ENCODE measurements around the gene LETMD1.

The LETMD1 gene

GRCh38 chr12:51025836-51026638 lies 22.1 kb upstream of the LETMD1 start, which contains the start of gene SLC11A2:
Gene SLC11A2 (minus strand): TSS chr12:51026384. CDS start chr12:51010728, 15,656 bp downstream.
- peak; percentile 98 for DNase-seq

- no peak for DNase-seq
These were observed 20.7 kb upstream of the LETMD1 start for GRCh38 chr12:51027342-51027835.

- DNase-seq, result peak; percentile 46
These were observed 19.9 kb upstream of the LETMD1 start for GRCh38 chr12:51028126-51028812.

GRCh38 chr12:51028813-51029150 lies 19.3 kb upstream of the LETMD1 start:
- DNase-seq, result no peak

GRCh38 chr12:51033048-51033447 lies 15.1 kb upstream of the LETMD1 start:
- no peak for DNase-seq

GRCh38 chr12:51033457-51034089 lies 14.6 kb upstream of the LETMD1 start:
- no peak for DNase-seq

GRCh38 chr12:51036279-51036678 lies 11.8 kb upstream of the LETMD1 start:
- no peak for DNase-seq

- no peak for DNase-seq
These were observed 629 bp downstream of the LETMD1 start for GRCh38 chr12:51048661-51049251.

GRCh38 chr12:51049525-51049924 lies 1.4 kb downstream of the LETMD1 start:
- no peak for DNase-seq

- DNase-seq, result no peak
These were observed 3.7 kb downstream of the LETMD1 start for GRCh38 chr12:51051787-51052186.

GRCh38 chr12:51055060-51055459 lies 6.9 kb downstream of the LETMD1 start:
- no peak for DNase-seq

GRCh38 chr12:51056242-51056641 lies 8.1 kb downstream of the LETMD1 start:
- DNase-seq, result no peak

GRCh38 chr12:51059086-51059485 lies 11.0 kb downstream of the LETMD1 start:
- DNase-seq, result no peak

- DNase-seq, result no peak
These were observed 14.7 kb downstream of the LETMD1 start for GRCh38 chr12:51062631-51063397.

- no peak for DNase-seq
These were observed 17.4 kb downstream of the LETMD1 start for GRCh38 chr12:51065530-51065929.

GRCh38 chr12:51067229-51067628 lies 19.1 kb downstream of the LETMD1 start:
- no peak for DNase-seq

- no peak for DNase-seq
These were observed 19.6 kb downstream of the LETMD1 start for GRCh38 chr12:51067771-51068170.

GRCh38 chr12:51070004-51070403 lies 21.9 kb downstream of the LETMD1 start:
- peak; percentile 21 for DNase-seq

- DNase-seq, result peak; percentile 38
These were observed 23.5 kb downstream of the LETMD1 start for GRCh38 chr12:51071663-51072062.

GRCh38 chr12:51075390-51075789 lies 27.3 kb downstream of the LETMD1 start:
- no peak for DNase-seq

GRCh38 chr12:51076236-51076930 lies 28.3 kb downstream of the LETMD1 start:
- DNase-seq, result no peak

GRCh38 chr12:51077930-51078329 lies 29.8 kb downstream of the LETMD1 start:
- DNase-seq, result no peak
